NB4 (cell line): Measurements from ENCODE around the gene IRAK4.

Experiments
- CTCF ChIP-seq: IDR thresholded peaks from one replicate; pipeline ENCODE4 v1.5.1; 2012; ENCODE audit warnings: low read depth, low read length
- POLR2A ChIP-seq: IDR thresholded peaks from 2 replicates; pipeline ENCODE4 v1.6.1; 2011; ENCODE audit warnings: mild to moderate bottlenecking; ENCODE audit not compliant: insufficient read length; ENCODE audit errors: extremely low read depth

- TF ChIP-seq POLR2A (no peak), CTCF (no peak)
These were observed 67.9 kb downstream of the IRAK4 start for GRCh38 chr12:43826681-43827080.
